ENCODE results near the gene SLC4A5.
"Not testable (repeated sequence)": the region's sequence is repeated elsewhere in the genome, so short reads cannot be mapped to it uniquely, and the experiment has no call there.

The SLC4A5 gene

GRCh38 chr2:74199275-74199701 is 143.9 kb downstream of the SLC4A5 start:
- no peak for DNase-seq (ENCODE audit: low read depth)

- peak; percentile 75 for DNase-seq (ENCODE audit: low read depth)
These were observed 144.5 kb downstream of the SLC4A5 start, which contains the start of gene MTHFD2 for GRCh38 chr2:74198461-74199274. MTHFD2 (plus strand) TSS chr2:74198615; CDS start chr2:74198642, 27 bp downstream.

GRCh38 chr2:74198023-74198460 is 145.2 kb downstream of the SLC4A5 start:
- no peak for DNase-seq (ENCODE audit: low read depth)

GRCh38 chr2:74197049-74197448 is 146.2 kb downstream of the SLC4A5 start:
- DNase-seq (ENCODE audit: low read depth): no peak

GRCh38 chr2:74194799-74195198 is 148.4 kb downstream of the SLC4A5 start:
- no peak for DNase-seq (ENCODE audit: low read depth)

GRCh38 chr2:74191596-74192380 is 151.4 kb downstream of the SLC4A5 start:
- DNase-seq (ENCODE audit: low read depth): no peak

GRCh38 chr2:74188696-74189095 is 154.5 kb downstream of the SLC4A5 start:
- no peak for DNase-seq (ENCODE audit: low read depth)

GRCh38 chr2:74188018-74188601 is 155.1 kb downstream of the SLC4A5 start:
- no peak for DNase-seq (ENCODE audit: low read depth)

- not testable (repeated sequence) for DNase-seq (ENCODE audit: low read depth)
These were observed 156.5 kb downstream of the SLC4A5 start for GRCh38 chr2:74186706-74187105.

- DNase-seq (ENCODE audit: low read depth): no peak
These were observed 157.2 kb downstream of the SLC4A5 start for GRCh38 chr2:74186038-74186437.

- DNase-seq (ENCODE audit: low read depth): no peak
These were observed 159.3 kb downstream of the SLC4A5 start for GRCh38 chr2:74183878-74184277.

- DNase-seq (ENCODE audit: low read depth): no peak
These were observed 161.5 kb downstream of the SLC4A5 start for GRCh38 chr2:74181739-74182138.

GRCh38 chr2:74179063-74179865 is 164.0 kb downstream of the SLC4A5 start:
- no peak for DNase-seq (ENCODE audit: low read depth)

GRCh38 chr2:74178211-74179062 is 164.8 kb downstream of the SLC4A5 start, which contains the start of gene MOB1A:
MOB1A (minus strand) TSS chr2:74178879; CDS start chr2:74178674, 205 bp downstream.
- DNase-seq (ENCODE audit: low read depth): peak; percentile 96

- no peak for DNase-seq (ENCODE audit: low read depth)
These were observed 165.5 kb downstream of the SLC4A5 start for GRCh38 chr2:74177696-74178095.

GRCh38 chr2:74174909-74175308 is 168.3 kb downstream of the SLC4A5 start:
- no peak for DNase-seq (ENCODE audit: low read depth)

- no peak for DNase-seq (ENCODE audit: low read depth)
These were observed 174.5 kb downstream of the SLC4A5 start for GRCh38 chr2:74168739-74169138.

All from stimulated activated CD8-positive, alpha-beta memory T cell treated with anti-CD3 and anti-CD28 coated beads, Interleukin-15, amount 100 ng/mL, for 1 hour (primary cell).